GM18502 (cell line): ENCODE results near the gene MYO1C.
A peak's percentile ranks its signal among the peaks of the same experiment; 100 is the strongest.
"Not testable (repeated sequence)": the region's sequence is repeated elsewhere in the genome, so short reads cannot be mapped to it uniquely, and the experiment has no call there.

Source experiments
- ATAC-seq: cut with Tn5 transposase; IDR thresholded peaks from one replicate; pipeline ENCODE4 v1.9.1; 2021; ENCODE audit warnings: mild to moderate bottlenecking; ENCODE audit not compliant: unreplicated experiment, poor library complexity

The MYO1C gene

DNA sequence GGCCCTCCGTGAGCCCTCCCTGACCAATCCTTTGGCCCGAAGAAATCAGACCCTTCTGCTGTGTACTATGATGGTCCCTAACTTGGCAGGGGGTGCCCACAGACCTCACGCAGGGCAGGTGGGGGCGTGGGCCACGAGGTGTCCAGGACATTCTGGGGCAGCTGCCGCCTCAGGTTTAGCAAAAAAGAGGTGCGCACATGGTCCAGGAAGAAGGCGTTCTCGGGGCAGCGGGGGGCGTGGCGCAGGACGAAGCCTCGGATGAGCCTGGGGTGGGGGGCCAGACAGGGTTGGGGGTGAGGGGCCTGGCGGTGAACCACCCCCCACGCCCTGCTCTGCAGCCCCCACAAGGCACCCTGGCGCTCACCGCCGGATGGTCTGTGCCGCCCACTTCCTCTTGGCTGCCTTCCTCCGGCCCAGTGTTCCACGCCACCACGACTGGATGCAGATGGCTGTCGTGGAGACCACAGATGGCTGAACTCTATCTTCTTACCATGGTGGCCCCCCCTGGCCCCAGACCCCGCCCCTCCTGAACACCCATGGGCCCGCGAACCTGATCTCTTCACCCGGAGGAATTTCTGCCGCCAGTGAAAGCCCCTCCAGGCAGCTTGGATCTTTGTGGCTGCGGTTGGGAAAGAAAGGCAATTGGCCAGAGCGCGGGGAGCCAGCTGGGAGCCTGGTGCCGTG lies 22.3 kb downstream of the MYO1C start:
- no peak for ATAC-seq

DNA sequence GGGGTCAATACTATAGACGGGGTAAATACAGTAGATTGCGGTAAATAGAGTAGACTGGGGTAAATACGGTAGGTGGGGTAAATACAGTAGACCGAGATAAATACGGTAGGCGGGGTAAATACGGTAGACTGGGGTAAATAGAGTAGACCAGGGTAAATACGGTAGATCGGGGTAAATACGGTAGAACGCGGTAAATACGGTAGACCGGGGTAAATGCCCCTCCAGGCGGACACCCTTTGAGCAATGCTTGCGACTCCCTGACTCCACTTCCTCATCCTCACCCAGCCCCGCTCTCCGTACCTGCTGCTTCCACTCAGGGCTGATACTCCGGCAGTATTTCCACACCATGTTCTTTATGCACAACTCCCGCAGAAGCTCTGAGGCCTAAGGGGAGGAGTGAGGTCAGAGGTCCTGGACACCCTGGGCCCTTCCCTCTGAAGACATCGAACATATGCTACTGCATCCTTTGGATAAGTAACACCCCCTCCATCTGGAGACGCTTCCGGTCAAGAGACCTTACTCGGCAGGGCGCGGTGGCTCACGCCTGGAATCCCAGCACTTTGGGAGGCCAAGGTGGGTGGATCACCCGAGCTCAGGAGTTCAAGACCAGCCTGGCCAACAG lies 23.1 kb downstream of the MYO1C start:
- ATAC-seq = no peak

DNA sequence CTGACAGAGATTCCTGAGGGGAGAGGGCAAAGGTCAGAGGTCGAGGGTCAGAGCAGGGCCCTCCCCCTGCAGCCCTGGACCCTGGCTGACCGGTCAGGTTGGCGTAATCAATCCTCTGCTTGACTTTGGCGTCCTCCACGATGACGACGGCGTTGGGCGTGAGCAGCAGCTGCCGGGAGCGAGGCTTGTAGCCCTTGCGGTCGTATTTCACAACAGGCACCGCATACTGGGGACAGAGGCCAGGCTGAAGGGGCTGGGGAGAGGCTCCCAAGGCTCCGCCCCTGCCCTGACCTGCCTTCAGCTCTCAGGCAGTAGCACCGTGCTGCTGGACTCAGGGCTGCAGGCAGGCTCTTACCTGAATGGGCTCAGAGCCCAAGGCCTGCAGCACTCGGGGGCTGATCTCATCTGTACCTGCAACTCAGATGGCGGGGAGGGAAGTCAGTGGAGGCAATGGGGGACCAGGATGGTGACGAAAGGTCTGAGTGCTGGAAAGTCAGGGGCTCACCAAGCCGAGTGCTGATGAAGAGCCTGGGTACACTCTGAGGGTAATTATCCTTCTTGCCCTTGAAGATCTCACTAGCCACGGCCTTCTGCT lies 24.5 kb downstream of the MYO1C start:
- ATAC-seq = no peak

DNA sequence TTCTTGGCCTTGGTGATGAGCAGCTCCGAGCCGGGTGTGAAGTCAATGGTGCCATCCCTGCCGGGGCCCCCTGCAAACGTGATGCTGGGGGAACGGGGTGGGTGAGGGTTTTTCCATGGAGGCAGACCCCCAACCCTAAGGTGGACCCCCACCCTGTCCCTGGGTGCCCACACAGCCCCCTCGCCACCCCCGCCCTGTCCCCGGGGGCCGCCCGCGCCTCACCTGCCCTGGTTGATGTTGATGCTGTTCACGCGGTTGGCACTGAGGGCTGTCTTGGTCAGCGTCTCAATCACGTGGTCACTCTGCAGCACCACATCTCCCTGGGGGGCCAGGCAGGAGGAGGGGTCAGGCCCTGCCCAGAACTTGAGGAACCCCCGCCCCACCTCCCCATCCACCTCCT lies 25.2 kb downstream of the MYO1C start:
- ATAC-seq = no peak

DNA sequence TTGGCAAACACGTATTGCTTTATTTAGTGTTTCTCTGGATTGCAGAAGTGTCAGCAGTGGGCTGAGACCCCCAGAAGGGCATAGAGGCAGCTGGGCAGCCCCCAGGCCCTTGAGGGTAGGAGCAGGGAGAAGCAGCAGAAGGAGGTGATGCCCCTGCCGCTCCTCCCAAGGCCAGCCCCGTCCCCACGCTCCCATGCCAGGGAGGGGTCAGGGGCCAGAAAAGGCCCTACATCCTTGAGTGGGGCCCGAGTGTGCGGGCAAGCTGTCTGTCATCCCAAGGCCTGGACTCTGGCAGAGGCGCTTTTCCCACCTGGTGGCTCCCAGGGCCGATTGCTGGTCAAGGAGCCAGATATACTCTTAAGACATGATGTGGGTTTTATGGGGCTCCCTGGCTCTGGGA lies 28.3 kb downstream of the MYO1C start:
- ATAC-seq = no peak

DNA sequence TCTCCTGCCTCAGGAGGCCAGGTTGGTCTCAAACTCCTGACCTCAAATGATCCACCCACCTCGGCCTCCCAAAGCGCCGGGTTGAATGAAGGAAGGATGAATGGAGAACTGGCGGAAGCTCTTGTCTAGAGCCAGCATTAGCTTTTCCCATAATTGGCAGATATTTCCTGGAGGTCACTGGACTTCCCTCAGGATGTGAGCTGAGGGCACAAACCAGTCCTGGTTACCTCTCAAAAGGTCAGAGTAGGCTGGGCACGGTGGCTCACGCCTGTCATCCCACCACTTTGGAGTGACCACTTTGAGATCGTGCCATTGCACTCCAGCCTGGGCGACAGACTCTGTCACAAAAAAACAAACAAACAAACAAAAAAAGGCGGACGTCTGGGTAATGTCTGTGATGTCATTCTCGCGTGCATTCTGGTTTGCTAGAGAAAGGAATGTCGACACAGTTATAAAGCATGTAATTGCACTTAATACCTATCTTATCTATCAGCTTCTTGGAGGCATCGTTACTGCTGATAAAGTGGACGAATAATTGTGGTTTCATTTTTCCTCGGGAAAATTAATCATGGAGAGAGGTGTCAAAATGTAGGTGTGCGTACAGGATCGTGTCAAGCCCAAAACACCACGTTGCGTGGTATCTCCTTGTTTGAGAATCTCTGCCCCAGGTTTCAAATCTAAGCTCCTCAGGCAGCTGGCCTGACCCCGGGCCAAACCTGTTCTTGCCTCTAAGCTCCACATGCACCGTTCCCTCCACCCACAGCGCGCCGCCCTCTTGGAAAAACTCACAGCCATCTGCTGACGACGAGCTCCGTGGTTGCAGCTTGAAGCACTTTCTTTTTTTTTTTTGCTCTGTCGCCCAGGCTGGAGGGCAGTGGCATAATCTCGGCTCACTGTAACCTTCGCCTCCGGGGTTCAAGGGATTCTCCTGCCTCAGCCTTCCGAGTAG lies 30.0 kb downstream of the MYO1C start:
- ATAC-seq = no peak

DNA sequence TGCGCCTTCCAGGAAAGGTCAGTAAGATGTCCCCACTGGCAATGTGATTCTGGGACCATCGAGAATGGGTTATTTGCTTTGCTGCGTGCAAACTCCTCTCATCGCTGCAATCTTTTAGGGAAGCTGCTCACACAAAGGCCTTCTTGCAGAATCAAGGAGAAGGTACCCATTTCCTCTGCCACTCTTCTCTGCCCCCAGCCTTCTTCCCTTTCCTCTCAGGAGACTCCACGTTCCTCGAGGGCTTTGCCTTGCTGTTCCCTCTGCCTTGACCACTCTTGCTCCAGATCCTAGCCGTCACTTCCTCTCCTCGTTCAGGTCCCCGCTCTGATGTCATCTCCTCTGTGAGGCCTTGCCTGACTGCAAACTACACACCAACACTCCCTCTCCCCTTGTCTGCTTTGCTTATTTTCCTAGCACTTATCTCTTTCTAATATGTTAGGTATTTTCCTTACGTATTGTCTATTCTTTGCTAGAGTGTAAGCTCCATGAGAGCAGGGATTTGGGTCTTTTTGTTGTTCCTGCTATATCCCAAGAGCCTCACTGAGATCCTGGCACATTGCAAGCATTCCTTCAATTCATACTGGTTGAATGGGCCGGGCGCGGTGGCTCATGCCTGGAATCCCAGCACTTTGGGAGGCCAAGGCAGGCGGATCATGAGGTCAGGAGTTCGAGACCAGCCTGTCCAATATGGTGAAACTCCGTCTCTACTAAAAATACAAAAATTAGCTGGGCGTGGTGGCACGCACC lies 31.1 kb downstream of the MYO1C start:
- ATAC-seq = no peak

DNA sequence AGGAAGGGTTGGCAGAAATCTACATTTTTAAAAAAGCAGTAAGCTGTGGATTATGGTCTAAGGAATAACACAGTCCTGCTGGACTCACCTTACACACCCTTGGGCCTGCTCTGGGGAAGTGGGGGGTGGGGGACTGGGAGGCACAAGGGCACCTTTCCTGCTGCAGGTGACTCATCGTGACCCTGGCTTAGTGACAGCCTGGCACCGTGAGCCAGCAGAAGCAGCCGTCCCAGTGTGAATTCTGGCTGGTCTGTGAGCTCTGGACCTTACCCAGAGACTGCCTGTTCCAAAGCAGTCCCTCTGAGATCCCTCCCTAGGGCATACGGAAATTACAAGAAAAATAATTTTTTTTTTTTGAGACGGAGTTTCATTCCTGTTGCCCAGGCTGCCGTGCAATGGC lies 32.3 kb downstream of the MYO1C start:
- ATAC-seq = no peak

DNA sequence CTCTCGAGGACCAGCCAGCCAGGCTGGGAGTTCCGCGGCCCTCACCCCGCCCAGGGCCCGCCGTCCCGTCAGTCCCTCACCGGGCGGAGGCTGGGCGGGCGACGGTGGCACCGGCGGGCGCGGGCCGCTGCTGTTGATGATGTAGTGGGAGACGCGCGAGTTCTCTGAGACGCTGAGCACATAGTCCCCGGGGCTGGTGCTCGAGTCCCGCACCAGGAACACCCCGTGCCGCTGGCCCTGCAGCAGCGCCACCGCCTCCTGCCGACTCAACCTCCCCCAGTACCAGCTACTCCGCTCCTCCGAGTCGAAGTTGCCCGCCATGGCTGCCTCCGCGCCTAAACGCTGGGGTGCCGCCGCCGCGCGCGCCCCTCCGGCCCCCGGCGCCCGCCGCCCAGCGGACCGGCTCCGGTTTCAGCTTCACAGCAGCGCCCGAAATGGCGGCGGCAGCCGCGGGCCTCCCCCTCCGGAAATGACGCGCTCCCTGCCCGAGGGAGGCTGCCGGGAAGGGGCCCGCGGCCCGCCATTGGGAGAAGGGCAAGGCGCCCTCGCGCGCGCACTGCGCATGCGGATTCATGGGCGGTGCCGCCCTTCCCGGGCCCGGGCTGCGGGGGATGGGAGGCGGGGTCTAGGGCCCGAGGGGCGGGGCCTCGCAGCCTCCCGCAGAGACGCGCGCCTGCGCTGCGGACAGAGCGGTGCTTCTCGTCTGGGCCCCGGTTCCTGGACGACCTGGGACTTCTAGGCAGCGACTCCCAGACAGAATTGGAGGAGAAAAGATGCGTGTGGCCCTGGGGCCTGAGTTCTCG lies 36.5 kb downstream of the MYO1C start, which contains the start of gene CRK:
CRK (minus strand) TSS at position 436 of the 803 bp plus-strand sequence; CDS start at position 321, 115 bp downstream.
- peak; percentile 81 for ATAC-seq

DNA sequence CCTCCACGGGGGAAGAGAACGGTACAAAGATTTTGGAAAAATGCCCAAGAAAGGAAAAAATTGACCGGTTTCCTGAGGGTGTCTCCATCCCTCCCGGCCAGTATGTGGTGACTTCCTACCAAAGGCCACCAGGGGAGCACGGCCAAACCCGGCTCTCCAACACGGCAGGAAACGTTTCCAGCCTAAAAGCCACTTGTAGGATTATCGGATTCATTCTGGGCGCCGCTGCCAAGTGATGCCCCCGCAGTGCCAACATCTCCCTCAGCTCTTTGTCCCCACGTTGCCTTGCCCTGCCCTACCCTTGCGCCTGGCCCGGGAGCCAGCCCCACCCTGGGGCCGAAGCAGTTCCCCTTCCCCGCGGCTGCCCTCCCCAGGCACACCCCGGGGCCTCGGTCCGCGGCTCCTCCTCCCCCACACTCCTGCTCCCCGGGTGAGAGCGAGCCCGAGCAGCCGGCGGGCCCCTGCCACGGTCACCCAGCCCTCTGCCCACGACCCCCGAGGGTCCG lies 37.1 kb downstream of the MYO1C start:
- peak; percentile 38 for ATAC-seq

DNA sequence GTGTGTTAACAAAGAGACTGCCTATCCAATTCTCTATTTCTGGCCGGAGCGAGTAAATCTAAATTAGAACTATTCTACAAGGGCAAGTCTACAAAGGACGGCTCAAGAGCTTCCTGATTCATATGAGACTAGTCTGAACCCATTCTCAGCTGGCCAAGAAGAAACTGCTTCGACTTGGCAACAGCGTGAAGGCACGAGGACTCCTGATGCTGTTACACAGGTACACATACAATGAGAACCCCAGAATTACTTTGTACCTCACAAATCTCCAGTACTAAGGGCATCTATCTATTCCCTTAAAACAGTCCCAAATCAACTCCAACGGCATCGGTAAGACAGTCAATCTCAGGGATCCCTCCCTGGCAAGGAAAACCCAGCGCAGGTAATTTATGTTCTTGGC lies 37.9 kb downstream of the MYO1C start:
- ATAC-seq = no peak

DNA sequence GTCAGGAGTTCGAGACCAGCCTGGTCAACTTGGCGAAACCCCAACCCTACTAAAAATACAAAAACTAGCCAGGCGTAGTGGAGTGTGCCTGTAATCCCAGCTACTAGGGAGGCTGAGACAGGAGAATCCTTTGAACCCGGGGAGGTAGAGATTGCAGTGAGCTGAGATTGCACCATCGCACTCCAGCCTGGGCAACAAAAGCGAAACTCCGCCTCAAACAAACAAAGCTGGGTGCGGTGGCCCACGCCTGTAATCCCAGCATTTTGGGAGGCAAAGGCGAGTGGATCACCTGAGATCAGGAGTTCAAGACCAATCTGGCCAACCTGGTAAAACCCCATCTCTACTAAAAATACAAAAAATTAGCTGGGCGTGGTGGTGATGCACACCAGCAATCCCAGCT lies 38.8 kb downstream of the MYO1C start:
- ATAC-seq = not testable (repeated sequence)

DNA sequence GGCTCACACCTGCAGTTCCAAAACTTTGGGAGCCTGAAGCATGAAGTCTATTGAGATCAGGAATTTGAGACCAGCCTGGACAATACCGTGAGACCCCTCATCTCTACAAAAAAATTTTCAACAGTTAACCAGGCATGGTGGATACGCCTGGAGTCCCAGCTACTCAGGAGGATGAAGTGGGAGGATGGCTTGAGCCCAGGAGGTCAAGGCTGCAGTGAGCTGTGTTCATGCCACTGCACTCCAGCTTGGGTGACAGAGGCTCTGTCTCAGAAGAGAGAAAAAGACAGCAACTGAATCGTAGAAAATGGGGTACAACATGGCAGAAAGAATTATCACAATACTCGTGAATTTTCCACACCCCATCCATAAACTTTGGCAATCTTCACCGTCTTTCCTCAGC lies 39.6 kb downstream of the MYO1C start:
- no peak for ATAC-seq

DNA sequence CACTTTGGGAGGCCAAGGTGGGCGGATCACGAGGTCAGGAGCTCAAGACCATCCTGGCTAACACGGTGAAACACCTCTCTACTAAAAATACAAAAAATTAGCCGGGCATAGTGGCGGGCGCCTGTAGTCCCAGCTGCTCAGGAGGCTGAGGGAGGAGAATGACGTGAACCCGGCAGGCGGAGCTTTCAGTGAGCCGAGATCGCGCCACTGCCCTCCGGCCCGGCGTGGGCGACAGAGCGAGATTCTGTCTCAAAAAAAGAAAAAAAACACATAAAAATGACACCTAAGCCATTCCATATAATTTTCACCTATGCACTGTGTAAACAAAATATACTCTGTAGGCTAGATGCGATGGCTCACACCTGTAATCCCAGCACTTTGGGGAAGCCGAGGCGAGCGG lies 42.2 kb downstream of the MYO1C start:
- ATAC-seq = not testable (repeated sequence)

DNA sequence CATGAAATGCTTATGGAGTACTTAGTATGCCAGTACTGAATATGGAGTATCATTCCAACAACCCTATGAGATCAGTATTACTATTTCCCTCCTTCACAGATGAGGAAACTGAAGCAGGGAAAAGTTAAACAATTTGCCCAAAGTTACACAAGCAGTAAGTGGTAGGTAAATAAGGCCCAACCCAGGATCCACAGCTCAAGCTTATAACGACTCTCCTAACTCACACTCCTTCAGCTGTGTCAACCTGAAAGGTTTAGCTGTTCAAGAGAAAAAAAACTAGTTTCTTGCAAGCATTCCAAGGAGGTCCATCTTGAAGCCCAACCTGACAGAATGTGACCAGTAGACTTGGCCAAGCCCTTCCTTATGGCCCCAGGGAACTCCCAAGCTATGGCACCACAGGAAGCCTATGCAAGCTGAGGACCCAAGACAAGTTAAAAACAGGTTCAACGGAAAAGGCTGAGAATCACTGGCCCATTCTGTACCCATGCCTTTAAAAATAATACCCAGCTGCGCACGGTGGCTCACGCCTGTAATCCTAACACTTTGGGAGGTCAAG lies 43.0 kb downstream of the MYO1C start:
- ATAC-seq = no peak

DNA sequence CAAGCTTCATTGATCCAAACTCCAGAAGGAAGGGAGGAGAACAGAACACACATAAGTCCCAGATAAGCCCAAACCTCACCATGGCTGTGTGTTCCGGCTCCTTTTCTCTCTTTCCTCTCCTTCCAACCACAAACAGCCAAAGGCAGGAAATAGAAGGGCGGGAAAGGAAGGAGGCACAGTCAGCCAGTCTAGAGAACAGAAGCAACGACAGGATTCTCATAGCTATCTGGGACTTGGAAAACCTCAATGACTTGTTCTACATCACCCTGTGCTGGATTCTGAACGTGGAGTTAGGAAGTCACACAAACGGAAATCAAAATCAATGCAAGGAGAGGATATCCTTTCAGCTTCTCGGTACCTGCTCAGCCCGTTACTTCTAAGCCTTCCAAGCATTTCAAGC lies 45.4 kb downstream of the MYO1C start:
- no peak for ATAC-seq

DNA sequence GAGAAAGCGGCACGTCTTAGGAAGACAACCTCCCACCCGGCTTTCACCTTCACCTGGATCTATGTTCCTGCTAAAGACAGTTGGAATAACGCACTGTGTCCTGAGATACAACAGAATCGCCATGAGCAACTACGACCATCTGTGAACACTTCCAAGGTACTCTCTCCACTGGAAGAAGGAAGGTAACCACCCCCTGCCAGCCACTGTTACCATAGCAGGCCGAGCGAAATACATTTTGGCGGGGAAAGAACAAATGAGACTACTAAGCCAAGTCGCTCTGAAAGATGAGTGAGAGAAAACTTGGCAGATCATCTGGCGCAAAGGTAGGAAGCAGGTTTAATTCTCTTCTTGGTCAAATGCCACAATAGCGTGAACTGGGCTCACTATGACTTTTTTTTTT lies 46.3 kb downstream of the MYO1C start:
- ATAC-seq = no peak

DNA sequence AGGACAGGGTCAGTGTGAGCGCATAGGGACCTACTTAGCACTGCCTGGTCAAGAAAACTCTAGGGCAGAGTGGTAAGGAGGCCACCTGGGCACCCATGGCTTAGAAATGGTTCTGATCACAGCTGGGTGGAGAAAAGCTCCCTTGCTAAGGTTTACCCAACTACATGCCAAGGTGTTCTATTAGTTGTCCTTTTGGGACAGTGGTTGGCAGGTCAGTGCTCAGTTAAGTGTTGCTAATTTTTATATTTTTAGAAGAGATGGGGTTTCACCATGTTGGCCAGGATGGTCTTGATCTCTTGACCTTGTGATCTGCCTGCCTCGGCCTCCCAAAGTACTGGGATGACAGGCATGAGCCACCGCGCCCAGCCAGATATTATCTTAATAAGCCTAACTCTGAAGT lies 46.8 kb downstream of the MYO1C start:
- not testable (repeated sequence) for ATAC-seq

DNA sequence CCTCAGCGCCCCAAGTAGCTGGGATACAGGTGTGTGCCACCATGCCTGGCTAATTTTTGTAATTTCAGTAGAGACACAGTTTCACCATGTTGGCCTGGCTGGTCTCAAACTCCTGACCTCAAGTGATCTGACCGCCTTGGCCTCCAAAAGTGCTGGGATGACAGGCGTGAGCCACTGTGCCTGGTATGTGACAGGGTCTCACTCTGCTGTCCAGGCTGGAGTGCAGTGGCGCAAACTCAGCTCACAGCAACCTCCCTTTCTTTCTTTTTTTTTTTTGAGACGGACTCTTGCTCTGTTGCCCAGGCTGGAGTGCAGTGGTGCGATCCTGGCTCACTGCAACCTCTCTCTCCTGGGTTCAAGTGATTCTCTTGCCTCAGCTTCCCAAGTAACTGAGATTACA lies 49.8 kb downstream of the MYO1C start:
- ATAC-seq = not testable (repeated sequence)
